Measurements from ENCODE around the gene PTCD2.

- no peak for TF ChIP-seq POLR2AphosphoS5 (IDR thresholded peaks at IDR 0.05; ENCODE audit: low read depth, low read length)
- TF ChIP-seq SIN3A (IDR thresholded peaks at IDR 0.05; ENCODE audit: borderline replicate concordance, insufficient read depth, low read length): no peak
Measured at GRCh38 chr5:72353046-72353445, 32.9 kb downstream of the PTCD2 start.
